Endothelial cell of umbilical vein (primary cell): ENCODE results near the gene TH. TPM values are rescaled to one million over a fixed set of nuclear protein-coding genes. Genes with fewer than 3 reads are reported as not detected.

Experiments used
- BruUV-seq: library from RNA; stranded (reverse); fragments of 400-500 nt; replicated peaks from 2 replicates; lab custom pipeline; 2021; lab: Mats Ljungman, UMichigan
- CTCF ChIA-PET: fragments of 300-600, 350-600 bp; sonication (Branson Sonifier 250); formaldehyde crosslinking; loops from one replicate; lab custom pipeline; 2021; ENCODE audit warnings: antibody characterized with exemption, inconsistent platforms; lab: Charles Lee
- POLR2A ChIA-PET: fragments of 300-600, 350-600 bp; sonication (Branson Sonifier 250); formaldehyde crosslinking; loops from one replicate; lab custom pipeline; 2021; ENCODE audit warnings: antibody characterized with exemption, inconsistent platforms; lab: Charles Lee
- DNase-seq: peaks from one replicate; pipeline ENCODE4 v3.0.0-alpha.2; 2011; ENCODE audit warnings: low read depth, low spot score
- FAIRE-seq: peaks from 2 replicates; lab custom pipeline; 2011; peaks lifted over from hg19 to GRCh38; lab: Jason Lieb, UNC
- H2AFZ ChIP-seq: 2 replicates; pipeline ENCODE4 v1.6.0; 2012; ENCODE audit warnings: low read depth, low read length, control low read depth, inconsistent platforms
- H3K27ac ChIP-seq: 2 replicates; pipeline ENCODE4 v1.5.1; 2011; ENCODE audit warnings: low read depth, mild to moderate bottlenecking, control low read depth, low read length, moderate library complexity; ENCODE audit not compliant: insufficient read depth
- H3K27me3 ChIP-seq, 2 experiments: 2 replicates each; pipeline versions ENCODE4 v1.6.0 to v1.6.1; 2011; ENCODE audit warnings: low read length in 2 of 2, mixed read lengths in 1 of 2; ENCODE audit not compliant: control insufficient read depth in 2 of 2, insufficient read depth in 2 of 2
- H3K36me3 ChIP-seq, 2 experiments: 2 replicates in 1 of 2; 3 replicates in 1 of 2; pipeline ENCODE4 v1.5.1; 2011; ENCODE audit warnings: low read length in 2 of 2, mild to moderate bottlenecking in 1 of 2, moderate library complexity in 1 of 2; ENCODE audit not compliant: control insufficient read depth in 2 of 2, insufficient read depth in 2 of 2; ENCODE audit errors: extremely low read depth in 1 of 2
- H3K4me1 ChIP-seq: 3 replicates; pipeline ENCODE4 v1.5.1; 2011; ENCODE audit warnings: mild to moderate bottlenecking, low read length; ENCODE audit not compliant: control insufficient read depth, insufficient read depth; ENCODE audit errors: extremely low read depth
- H3K4me2 ChIP-seq: 2 replicates; pipeline ENCODE4 v1.6.1; 2011; ENCODE audit warnings: low read length, control low read depth, mixed read lengths; ENCODE audit not compliant: insufficient read depth
- H3K4me3 ChIP-seq, 3 experiments: fragments of 200-600 bp in 1 of 3; sonication (generic), shearing (Covaris generic) in 1 of 3; replicated peaks in 1 of 3; 2 replicates each; pipeline ENCODE4 v1.5.1; 2011 to 2016; ENCODE audit warnings: control low read depth in 3 of 3, low read length in 3 of 3, mild to moderate bottlenecking in 2 of 3, inconsistent platforms in 1 of 3, low read depth in 1 of 3, moderate library complexity in 1 of 3; ENCODE audit not compliant: insufficient read depth in 1 of 3
- H3K79me2 ChIP-seq: 2 replicates; pipeline ENCODE4 v1.6.0; 2012; ENCODE audit warnings: low read length, inconsistent platforms; ENCODE audit not compliant: control insufficient read depth, insufficient read depth
- H3K9ac ChIP-seq: replicated peaks from 2 replicates; pipeline ENCODE3; 2011; ENCODE audit warnings: low read length, control low read depth; ENCODE audit not compliant: insufficient read depth; ENCODE audit errors: extremely low read depth
- H3K9me1 ChIP-seq: replicated peaks from 3 replicates; pipeline ENCODE4 v1.6.0; 2011; ENCODE audit warnings: mild to moderate bottlenecking, low read length; ENCODE audit not compliant: control insufficient read depth, insufficient read depth; ENCODE audit errors: extremely low read depth
- H3K9me3 ChIP-seq: replicated peaks from 2 replicates; pipeline ENCODE4 v1.5.1; 2012; ENCODE audit warnings: low read length, inconsistent platforms; ENCODE audit not compliant: control insufficient read depth, insufficient read depth
- H4K20me1 ChIP-seq: replicated peaks from 2 replicates; pipeline ENCODE3; 2011; ENCODE audit warnings: mild to moderate bottlenecking, low read length; ENCODE audit not compliant: control insufficient read depth, insufficient read depth; ENCODE audit errors: extremely low read depth
- CTCF ChIP-seq, 2 donors: IDR thresholded peaks; 1 replicate in 1 of 2; 2 replicates in 1 of 2; pipeline ENCODE4 v1.5.1; 2011; ENCODE audit warnings: low read length in 2 of 2, mild to moderate bottlenecking in 2 of 2, moderate library complexity in 2 of 2, control low read depth in 1 of 2, inconsistent platforms in 1 of 2, low read depth in 1 of 2; ENCODE audit not compliant: insufficient read depth in 1 of 2; ENCODE audit errors: extremely low read depth in 1 of 2
- EZH2 ChIP-seq: IDR thresholded peaks from 2 replicates; pipeline ENCODE4 v1.6.1; 2012; ENCODE audit warnings: borderline replicate concordance, low read depth, mild to moderate bottlenecking, moderate library complexity, low read length, inconsistent platforms; ENCODE audit not compliant: severe bottlenecking
- FOS ChIP-seq: IDR thresholded peaks from 2 replicates; pipeline ENCODE4 v1.6.1; 2011; ENCODE audit warnings: mild to moderate bottlenecking, low read length, moderate library complexity, borderline replicate concordance; ENCODE audit not compliant: insufficient read depth
- GATA2 ChIP-seq: IDR thresholded peaks from 2 replicates; pipeline ENCODE4 v1.7.0; 2011; ENCODE audit warnings: low read depth, mild to moderate bottlenecking, moderate library complexity, mixed read lengths, low read length; ENCODE audit not compliant: insufficient read length, insufficient read depth
- JUN ChIP-seq: IDR thresholded peaks from 2 replicates; pipeline ENCODE4 v1.6.1; 2011; ENCODE audit warnings: borderline replicate concordance, low read depth; ENCODE audit not compliant: insufficient read length, insufficient read depth
- MYC ChIP-seq: IDR thresholded peaks from one replicate; pipeline ENCODE4 v1.6.1; 2011; ENCODE audit warnings: mild to moderate bottlenecking, low read depth, low read length
- POLR2A ChIP-seq: IDR thresholded peaks from 2 replicates; pipeline ENCODE4 v1.6.1; 2012; ENCODE audit warnings: low read depth, mild to moderate bottlenecking, control low read depth, low read length
- POLR2AphosphoS5 ChIP-seq: IDR thresholded peaks from 2 replicates; pipeline ENCODE4 v1.6.1; 2012; ENCODE audit warnings: low read depth, mild to moderate bottlenecking, control low read depth, low read length, moderate library complexity; ENCODE audit not compliant: insufficient read depth
- dilution Hi-C: fragments of 300-500 bp; cut with MboI; formaldehyde crosslinking; loops from one replicate; pipeline ENCODE4 v1.15.0; 2019; ENCODE audit warnings: low sequenced_read_pairs; ENCODE audit not compliant: extremely low pct_ligation_motif_present
- intact Hi-C: fragments of 100-400 bp; cut with micrococcal nuclease; formaldehyde crosslinking; loops from one replicate; pipeline ENCODE4 v1.10.0; 2022
- polyA plus RNA-seq, 4 experiments: library from polyadenylated mRNA; depleted of rRNA in 3 of 4; stranded (reverse) in 3 of 4; unstranded in 1 of 4; fragments of >200 nt; gene quantifications; 2 replicates each; pipeline versions ENCODE4 v1.2.1 to v1.2.3, GENCODE V29; 2011 to 2012; ENCODE audit warnings: missing spikeins in 1 of 4
- total RNA-seq: library from RNA; stranded (reverse); gene quantifications from 2 replicates; pipeline ENCODE4 v1.2.3, GENCODE V29; 2021
- TF ChIP-seq, protein P1 (sequence below): IDR thresholded peaks from 2 replicates; pipeline ENCODE4 v1.6.1; 2011; ENCODE audit not compliant: insufficient read depth, insufficient read length

Gene TH
- total and polyA plus RNA-seq, 2 donors (not counting 3 experiments of a cell fraction or from before 2014, with no cell fraction given) = not detected

DNA sequence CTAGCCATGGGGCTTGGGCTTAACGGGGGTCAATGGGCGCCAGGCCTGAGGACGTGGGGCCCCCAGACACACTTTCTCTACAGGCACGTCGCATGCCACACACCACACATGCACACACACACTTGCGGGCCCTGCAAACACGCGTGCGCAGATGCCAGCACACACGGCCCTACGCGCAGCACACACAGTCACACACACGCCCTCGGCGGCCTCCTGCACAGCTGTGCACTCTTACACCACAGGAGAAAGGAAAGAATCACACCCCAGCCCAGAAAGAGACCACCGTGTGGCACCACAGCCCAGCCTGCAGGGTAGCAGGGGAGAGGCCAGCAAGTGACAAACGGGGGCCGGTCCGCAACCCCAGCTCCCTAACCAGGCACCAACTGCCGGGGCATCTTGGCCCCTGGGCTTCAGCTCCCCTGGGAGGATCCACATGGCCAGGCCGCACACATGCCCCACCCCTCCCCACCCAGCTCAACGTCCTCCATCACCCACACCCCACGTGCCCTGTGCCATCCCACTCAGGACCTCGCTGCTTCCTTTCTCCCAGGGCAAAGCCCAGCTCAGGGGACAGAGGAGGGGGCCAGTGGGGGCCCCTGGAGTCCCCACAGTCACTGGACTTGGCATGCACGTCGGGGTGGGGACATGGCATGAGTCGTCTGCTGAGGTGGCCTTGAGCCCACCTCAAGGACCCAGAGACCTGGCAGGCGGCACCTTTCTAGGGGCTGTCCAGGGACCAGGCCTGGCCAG lies 26.3 kb upstream of the TH start:
- H2AFZ ChIP-seq = no peak overlapping the region
- intact Hi-C loops = loop anchor here (1.0 to 5.0 kb wide), 3 partner anchors 107 to 334 kb away; no protein-coding TSS in a partner anchor
- no peak for FAIRE-seq
- DNase-seq = no peak
- no peaks in the 10 kb centered on the region for H3K4me1 ChIP-seq
- no peak overlapping the region for H3K27ac ChIP-seq
- no TSS peak for BruUV-seq
- dilution Hi-C loops = no loop called here
- H3K36me3 ChIP-seq = no peaks in the 10 kb centered on the region
- ChIA-PET CTCF (interaction anchor here (0.7 to 4.7 kb wide), 7 partner anchors 12 to 333 kb away, joined by 3 to 67 read pairs (median 4); no protein-coding TSS in a partner anchor), POLR2A (no interaction called here)
- no peak overlapping the region for H3K9ac ChIP-seq
- no peaks in the 10 kb centered on the region for H3K79me2 ChIP-seq
- H3K4me3 ChIP-seq = no peak overlapping the region
- no peak overlapping the region for H3K4me2 ChIP-seq
- H4K20me1 ChIP-seq = no peaks in the 10 kb centered on the region
- no peaks in the 10 kb centered on the region for H3K27me3 ChIP-seq
- H3K9me1 ChIP-seq = no peaks in the 10 kb centered on the region
- no peak for TF ChIP-seq POLR2AphosphoS5
- no peak for TF ChIP-seq FOS
- TF ChIP-seq, protein P1, sequence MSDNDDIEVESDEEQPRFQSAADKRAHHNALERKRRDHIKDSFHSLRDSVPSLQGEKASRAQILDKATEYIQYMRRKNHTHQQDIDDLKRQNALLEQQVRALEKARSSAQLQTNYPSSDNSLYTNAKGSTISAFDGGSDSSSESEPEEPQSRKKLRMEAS = no peak
- TF ChIP-seq MYC = no peak
- no peak for TF ChIP-seq JUN
- no peak for TF ChIP-seq CTCF (IDR thresholded peaks at IDR 0.05; ENCODE audit: extremely low read depth in 1 of 2, insufficient read depth in 1 of 2, low read depth in 1 of 2, low read length in 2 of 2)
- TF ChIP-seq GATA2 = no peak
- no peak for TF ChIP-seq EZH2
- no peak for TF ChIP-seq POLR2A
- H3K9me3 ChIP-seq = no peaks in the 10 kb centered on the region
